Measurements from ENCODE around the gene NMUR1. TPM values are rescaled to one million over a fixed set of nuclear protein-coding genes. Genes with fewer than 3 reads are reported as not detected.

NMUR1 gene
- total RNA-seq, 2 donors from 2014 or later = 0.21 to 3.2 TPM

DNA sequence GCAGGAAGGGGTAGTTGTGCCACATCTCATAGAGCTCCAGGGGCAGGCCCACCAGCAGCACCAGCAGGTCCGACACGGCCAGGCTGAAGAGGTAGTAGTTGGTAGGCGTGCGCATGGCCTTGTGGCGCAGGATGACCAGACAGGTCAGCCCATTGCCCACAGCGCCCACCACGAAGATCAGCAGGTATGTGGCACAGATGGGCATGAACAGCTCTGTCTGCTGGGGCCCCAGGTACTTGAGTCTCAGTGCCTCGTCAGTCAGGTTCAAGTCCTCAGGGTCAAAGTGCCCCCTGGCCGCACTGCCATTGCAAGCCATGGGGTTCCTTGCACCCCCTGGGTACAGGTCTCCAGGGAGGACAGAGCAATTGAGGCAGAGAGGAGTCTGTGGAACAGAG is 1.6 kb downstream of the NMUR1 start:
- Histone ChIP-seq H3K4me1 (ENCODE audit: control insufficient read depth in 1 of 2, low read depth in 2 of 2) (peaks cover 0 to 11% of the 10 kb centered on the region in 2 donors), H3K27me3 (replicated peaks; ENCODE audit: insufficient read depth) (no peaks in the 10 kb centered on the region), H3K36me3 (no peaks in the 10 kb centered on the region), H3K4me3 (no peak overlapping the region), H3K9me3 (no peaks in the 10 kb centered on the region), H3K27ac (no peak overlapping the region)
- DNase-seq (ENCODE audit: low spot score) (no peak), ATAC-seq (ENCODE audit: insufficient number of reproducible peaks, low FRiP score, low read depth) (no peak)
- TF ChIP-seq, protein P1, sequence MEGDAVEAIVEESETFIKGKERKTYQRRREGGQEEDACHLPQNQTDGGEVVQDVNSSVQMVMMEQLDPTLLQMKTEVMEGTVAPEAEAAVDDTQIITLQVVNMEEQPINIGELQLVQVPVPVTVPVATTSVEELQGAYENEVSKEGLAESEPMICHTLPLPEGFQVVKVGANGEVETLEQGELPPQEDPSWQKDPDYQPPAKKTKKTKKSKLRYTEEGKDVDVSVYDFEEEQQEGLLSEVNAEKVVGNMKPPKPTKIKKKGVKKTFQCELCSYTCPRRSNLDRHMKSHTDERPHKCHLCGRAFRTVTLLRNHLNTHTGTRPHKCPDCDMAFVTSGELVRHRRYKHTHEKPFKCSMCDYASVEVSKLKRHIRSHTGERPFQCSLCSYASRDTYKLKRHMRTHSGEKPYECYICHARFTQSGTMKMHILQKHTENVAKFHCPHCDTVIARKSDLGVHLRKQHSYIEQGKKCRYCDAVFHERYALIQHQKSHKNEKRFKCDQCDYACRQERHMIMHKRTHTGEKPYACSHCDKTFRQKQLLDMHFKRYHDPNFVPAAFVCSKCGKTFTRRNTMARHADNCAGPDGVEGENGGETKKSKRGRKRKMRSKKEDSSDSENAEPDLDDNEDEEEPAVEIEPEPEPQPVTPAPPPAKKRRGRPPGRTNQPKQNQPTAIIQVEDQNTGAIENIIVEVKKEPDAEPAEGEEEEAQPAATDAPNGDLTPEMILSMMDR (IDR thresholded peaks at IDR 0.05) = no peak

DNA sequence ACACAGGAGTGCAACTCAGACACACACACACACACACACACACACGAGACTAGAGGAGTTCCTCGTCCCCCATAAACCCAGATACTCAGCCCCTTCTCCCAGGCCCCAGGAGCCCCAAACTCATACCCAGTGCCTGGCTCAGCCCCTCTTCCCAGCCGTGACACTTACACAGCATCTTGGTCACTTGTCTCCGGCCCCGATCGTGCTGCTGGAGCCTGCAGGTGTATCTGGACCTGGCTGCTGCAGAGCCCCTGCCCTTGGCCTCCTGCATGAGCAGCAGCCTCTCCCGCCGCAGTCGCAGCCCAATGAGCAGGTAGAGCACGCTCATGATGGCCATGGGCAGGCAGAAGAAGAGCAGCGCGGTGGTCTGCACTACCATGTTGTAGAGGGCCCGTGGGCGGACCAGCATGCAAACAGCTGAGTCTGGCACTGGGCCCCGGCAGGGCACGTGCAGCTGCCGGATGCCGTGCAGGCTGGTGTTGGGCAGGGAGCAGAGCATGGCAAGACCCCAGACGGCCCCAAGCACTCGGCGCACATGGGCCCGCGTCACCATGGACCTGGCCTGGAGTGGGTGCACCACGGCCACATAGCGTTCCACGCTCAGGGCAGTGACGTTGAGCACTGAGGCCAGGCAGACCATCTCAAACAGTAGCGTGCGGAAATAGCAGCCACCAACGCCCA is 2.1 kb downstream of the NMUR1 start:
- no peak overlapping the region for H3K27ac ChIP-seq
- H3K9me3 ChIP-seq = no peaks in the 10 kb centered on the region
- peaks cover 0 to 11% of the 10 kb centered on the region in 2 donors for H3K4me1 ChIP-seq (ENCODE audit: control insufficient read depth in 1 of 2, low read depth in 2 of 2)
- TF ChIP-seq, protein P1 (IDR thresholded peaks at IDR 0.05) = no peak
- no peaks in the 10 kb centered on the region for H3K36me3 ChIP-seq
- DNase-seq (ENCODE audit: low spot score) = no peak
- H3K27me3 ChIP-seq (replicated peaks; ENCODE audit: insufficient read depth) = no peaks in the 10 kb centered on the region
- ATAC-seq (ENCODE audit: insufficient number of reproducible peaks, low FRiP score, low read depth) = no peak
- no peak overlapping the region for H3K4me3 ChIP-seq

DNA sequence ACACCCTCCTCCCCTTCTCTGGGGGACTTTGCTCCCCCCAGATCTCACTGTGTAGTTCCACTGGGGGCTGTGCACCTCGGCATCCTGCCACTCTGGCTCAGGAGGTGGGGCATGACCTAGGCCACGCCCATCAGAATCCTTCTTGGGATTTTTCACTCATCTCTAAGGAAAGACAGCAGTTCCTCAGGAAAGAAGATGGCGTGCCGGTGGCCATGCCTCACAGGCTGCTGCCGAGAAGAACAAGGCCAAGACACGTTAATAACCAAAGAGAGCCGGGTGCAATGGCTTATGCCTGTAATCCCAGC is 3.2 kb downstream of the NMUR1 start:
- no peaks in the 10 kb centered on the region for H3K36me3 ChIP-seq
- H3K4me3 ChIP-seq = no peak overlapping the region
- H3K4me1 ChIP-seq (ENCODE audit: control insufficient read depth in 1 of 2, low read depth in 2 of 2) = peaks cover 0 to 11% of the 10 kb centered on the region in 2 donors
- no peaks in the 10 kb centered on the region for H3K9me3 ChIP-seq
- TF ChIP-seq, protein P1 (IDR thresholded peaks at IDR 0.05) = no peak
- no peaks in the 10 kb centered on the region for H3K27me3 ChIP-seq (replicated peaks; ENCODE audit: insufficient read depth)
- DNase-seq (ENCODE audit: low spot score) = no peak
- H3K27ac ChIP-seq = no peak overlapping the region
- ATAC-seq (ENCODE audit: insufficient number of reproducible peaks, low FRiP score, low read depth) = no peak

DNA sequence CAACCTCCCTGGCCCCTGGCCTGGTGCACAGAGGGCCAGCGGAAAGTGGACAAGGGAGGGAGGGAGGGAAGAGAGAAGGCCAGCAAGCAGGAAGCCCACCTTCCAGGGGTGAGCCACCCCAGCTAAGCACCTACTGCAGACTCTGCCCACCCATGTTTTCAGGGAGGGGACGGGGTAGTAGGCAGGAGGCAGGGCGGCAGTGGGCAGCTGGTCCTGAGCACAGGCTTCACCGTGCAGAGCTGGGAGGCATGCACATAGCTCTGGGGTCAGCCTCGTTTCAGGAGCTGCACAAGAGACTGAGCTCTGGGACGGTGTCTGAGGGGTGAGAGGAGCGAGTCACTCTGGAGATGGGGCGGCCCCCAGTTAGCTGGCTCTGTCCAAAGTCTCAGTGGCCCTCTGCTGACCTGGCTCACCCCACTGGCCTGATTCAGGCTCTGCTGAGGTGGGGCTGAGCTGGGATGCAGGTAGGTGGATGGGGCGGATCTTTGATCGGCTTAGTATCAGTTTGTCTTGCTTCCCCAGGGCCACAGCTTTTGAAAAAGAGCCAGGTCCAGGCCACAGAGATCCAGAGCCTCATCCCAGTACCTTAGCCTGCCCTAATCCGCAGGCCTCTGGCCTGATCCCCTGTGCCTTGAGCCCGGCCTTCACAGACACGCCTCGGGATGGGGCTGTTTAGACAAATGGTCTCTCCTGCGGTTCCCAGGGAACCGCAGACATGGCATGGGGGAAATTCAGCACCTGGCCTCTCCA is 3.7 kb downstream of the NMUR1 start:
- H3K4me1 ChIP-seq (ENCODE audit: control insufficient read depth in 1 of 2, low read depth in 2 of 2) = peaks cover 0 to 11% of the 10 kb centered on the region in 2 donors
- no peak overlapping the region for H3K4me3 ChIP-seq
- H3K27me3 ChIP-seq (replicated peaks; ENCODE audit: insufficient read depth) = no peaks in the 10 kb centered on the region
- H3K27ac ChIP-seq = no peak overlapping the region
- ATAC-seq (ENCODE audit: insufficient number of reproducible peaks, low FRiP score, low read depth) = no peak
- DNase-seq (ENCODE audit: low spot score) = no peak
- no peaks in the 10 kb centered on the region for H3K36me3 ChIP-seq
- H3K9me3 ChIP-seq = no peaks in the 10 kb centered on the region
- TF ChIP-seq, protein P1 (IDR thresholded peaks at IDR 0.05) = no peak

DNA sequence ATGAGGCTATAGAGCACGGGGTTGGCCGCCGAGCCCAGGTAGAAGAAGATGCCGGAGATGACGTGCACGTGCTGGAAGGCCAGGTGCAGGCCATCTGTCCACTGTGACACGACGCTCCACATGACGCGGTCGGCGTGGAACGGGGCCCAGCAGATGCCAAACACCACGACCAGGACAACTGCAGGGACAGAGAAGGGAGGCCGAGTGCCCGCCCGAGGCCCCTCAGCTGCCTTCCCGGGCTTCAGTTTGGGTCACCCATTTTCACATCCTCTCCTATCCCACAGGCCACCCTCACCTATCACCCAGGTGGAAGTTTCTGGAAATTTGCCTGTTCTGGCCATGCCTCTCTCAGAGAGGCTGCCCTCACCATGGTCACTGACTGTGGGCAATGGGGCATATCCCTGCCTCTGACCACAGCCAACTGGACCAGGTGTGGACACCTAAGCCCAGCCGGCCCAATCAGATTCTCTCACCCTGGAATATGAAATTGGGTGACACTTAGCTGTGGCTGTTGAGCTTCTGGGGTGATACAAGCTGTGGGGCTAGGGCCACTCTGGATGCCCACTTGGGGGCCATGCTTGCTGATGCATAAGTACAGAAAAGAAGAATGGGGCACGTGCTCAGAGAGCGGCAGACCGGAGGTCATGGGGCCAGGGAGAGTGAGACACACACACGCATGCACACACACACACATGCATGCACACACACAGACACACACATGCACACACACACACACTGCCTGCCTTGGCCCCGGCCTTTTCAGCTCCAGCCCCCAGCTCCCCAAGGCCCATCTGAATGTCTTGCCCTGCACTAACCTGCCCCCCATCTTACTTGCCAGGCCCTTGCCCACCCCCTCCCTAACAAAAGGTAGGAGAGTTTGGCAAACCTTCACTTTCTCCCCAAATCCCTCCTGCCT is 4.7 kb downstream of the NMUR1 start:
- peaks cover 0 to 7% of the 10 kb centered on the region in 2 donors for H3K4me1 ChIP-seq (ENCODE audit: control insufficient read depth in 1 of 2, low read depth in 2 of 2)
- no peaks in the 10 kb centered on the region for H3K9me3 ChIP-seq
- no peak overlapping the region for H3K4me3 ChIP-seq
- TF ChIP-seq, protein P1 (IDR thresholded peaks at IDR 0.05) = no peak
- no peaks in the 10 kb centered on the region for H3K36me3 ChIP-seq
- ATAC-seq (ENCODE audit: insufficient number of reproducible peaks, low FRiP score, low read depth) = no peak
- DNase-seq (ENCODE audit: low spot score) = no peak
- no peaks in the 10 kb centered on the region for H3K27me3 ChIP-seq (replicated peaks; ENCODE audit: insufficient read depth)
- H3K27ac ChIP-seq = no peak overlapping the region
